GM12878 (cell line): ENCODE data around the gene ETS1.

Experiments used
- BACH1 ChIP-seq: fragments of 450-650 bp; IDR thresholded peaks from 2 replicates; pipeline ENCODE4 v1.6.1; 2017; ENCODE audit warnings: mild to moderate bottlenecking, borderline replicate concordance
- BCL11A ChIP-seq: IDR thresholded peaks from 2 replicates; pipeline ENCODE4 v1.6.1; 2011; ENCODE audit warnings: low read depth, low read length
- EZH2 ChIP-seq: IDR thresholded peaks from 2 replicates; pipeline ENCODE4 v1.6.1; 2012; ENCODE audit warnings: low read depth, mild to moderate bottlenecking, control low read depth, inconsistent platforms, low read length, borderline replicate concordance; ENCODE audit not compliant: control insufficient read depth
- RCOR1 ChIP-seq: conservative IDR thresholded peaks from 2 replicates; pipeline ENCODE4 v1.6.1; 2012; ENCODE audit warnings: low read depth, low read length, improper control_type of control experiment
- RFX5 ChIP-seq: IDR thresholded peaks from 2 replicates; pipeline ENCODE4 v1.6.1; 2011; ENCODE audit warnings: low read depth, low read length, improper control_type of control experiment
- TAF1 ChIP-seq: IDR thresholded peaks from 2 replicates; pipeline ENCODE4 v1.6.1; 2011; ENCODE audit warnings: mild to moderate bottlenecking, low read depth, low read length, borderline replicate concordance
- TF ChIP-seq, protein P1 (sequence below), 3 experiments: IDR thresholded peaks in 2 of 3; conservative IDR thresholded peaks in 1 of 3; 2 replicates each; pipeline ENCODE4 v1.5.1; 2011; ENCODE audit warnings: low read depth in 3 of 3, low read length in 3 of 3, mild to moderate bottlenecking in 3 of 3, control low read depth in 2 of 3, moderate library complexity in 2 of 3, inconsistent platforms in 1 of 3, mixed read lengths in 1 of 3; ENCODE audit not compliant: control insufficient read depth in 2 of 3, insufficient read depth in 1 of 3; ENCODE audit errors: extremely low read depth in 1 of 3
- TF ChIP-seq, protein P2 (sequence below): IDR thresholded peaks from 2 replicates; pipeline ENCODE4 v1.6.1; 2012; ENCODE audit warnings: low read depth, low read length, improper control_type of control experiment

DNA sequence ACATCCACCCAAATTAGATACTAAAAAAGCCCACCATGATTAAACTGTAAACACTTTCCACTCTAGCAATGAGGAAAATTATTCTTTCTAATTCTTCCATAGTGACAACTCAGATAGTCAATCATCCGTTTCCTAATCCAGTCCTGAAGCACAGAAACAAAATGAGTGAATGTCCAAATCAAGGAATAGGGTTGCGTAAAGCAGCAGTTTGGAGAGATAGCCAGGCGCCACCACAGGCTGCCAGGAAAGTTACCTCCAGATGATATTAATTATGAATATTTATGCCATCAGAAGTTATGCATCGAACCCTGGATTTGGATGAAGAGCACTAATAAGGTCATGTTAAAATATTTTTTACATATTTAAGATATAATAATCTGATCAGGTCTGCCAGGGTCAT, 63.2 kb downstream of the ETS1 start:
- no peak for TF ChIP-seq EZH2
- TF ChIP-seq, protein P1, sequence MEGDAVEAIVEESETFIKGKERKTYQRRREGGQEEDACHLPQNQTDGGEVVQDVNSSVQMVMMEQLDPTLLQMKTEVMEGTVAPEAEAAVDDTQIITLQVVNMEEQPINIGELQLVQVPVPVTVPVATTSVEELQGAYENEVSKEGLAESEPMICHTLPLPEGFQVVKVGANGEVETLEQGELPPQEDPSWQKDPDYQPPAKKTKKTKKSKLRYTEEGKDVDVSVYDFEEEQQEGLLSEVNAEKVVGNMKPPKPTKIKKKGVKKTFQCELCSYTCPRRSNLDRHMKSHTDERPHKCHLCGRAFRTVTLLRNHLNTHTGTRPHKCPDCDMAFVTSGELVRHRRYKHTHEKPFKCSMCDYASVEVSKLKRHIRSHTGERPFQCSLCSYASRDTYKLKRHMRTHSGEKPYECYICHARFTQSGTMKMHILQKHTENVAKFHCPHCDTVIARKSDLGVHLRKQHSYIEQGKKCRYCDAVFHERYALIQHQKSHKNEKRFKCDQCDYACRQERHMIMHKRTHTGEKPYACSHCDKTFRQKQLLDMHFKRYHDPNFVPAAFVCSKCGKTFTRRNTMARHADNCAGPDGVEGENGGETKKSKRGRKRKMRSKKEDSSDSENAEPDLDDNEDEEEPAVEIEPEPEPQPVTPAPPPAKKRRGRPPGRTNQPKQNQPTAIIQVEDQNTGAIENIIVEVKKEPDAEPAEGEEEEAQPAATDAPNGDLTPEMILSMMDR (IDR thresholded peaks at IDR 0.05 in 2 of 3, conservative IDR thresholded peaks at IDR 0.05 in 1 of 3; ENCODE audit: control insufficient read depth in 2 of 3, extremely low read depth in 1 of 3, insufficient read depth in 1 of 3, low read depth in 3 of 3, low read length in 3 of 3), result no peak
- no peak for TF ChIP-seq BCL11A
- TF ChIP-seq RFX5, result no peak
- TF ChIP-seq, protein P2, sequence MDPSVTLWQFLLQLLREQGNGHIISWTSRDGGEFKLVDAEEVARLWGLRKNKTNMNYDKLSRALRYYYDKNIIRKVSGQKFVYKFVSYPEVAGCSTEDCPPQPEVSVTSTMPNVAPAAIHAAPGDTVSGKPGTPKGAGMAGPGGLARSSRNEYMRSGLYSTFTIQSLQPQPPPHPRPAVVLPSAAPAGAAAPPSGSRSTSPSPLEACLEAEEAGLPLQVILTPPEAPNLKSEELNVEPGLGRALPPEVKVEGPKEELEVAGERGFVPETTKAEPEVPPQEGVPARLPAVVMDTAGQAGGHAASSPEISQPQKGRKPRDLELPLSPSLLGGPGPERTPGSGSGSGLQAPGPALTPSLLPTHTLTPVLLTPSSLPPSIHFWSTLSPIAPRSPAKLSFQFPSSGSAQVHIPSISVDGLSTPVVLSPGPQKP, result no peak
- TF ChIP-seq TAF1, result no peak
- no peak for TF ChIP-seq BACH1
- TF ChIP-seq RCOR1, result no peak
